OCI-LY1 (cell line): Measurements from ENCODE around the gene PPM1D.

Experiments
- H2AFZ ChIP-seq: fragments of 200-600 bp; sonication (generic), shearing (Covaris generic); 2 replicates; pipeline ENCODE4 v1.6.0; 2014; ENCODE audit warnings: antibody characterized with exemption, mild to moderate bottlenecking, low read length
- H3F3A ChIP-seq: fragments of 200-600 bp; sonication (generic), shearing (Covaris generic); 2 replicates; pipeline ENCODE4 v1.6.0; 2014; ENCODE audit warnings: mild to moderate bottlenecking, antibody characterized with exemption, low read length, moderate library complexity; ENCODE audit not compliant: insufficient read depth
- H3K27ac ChIP-seq: fragments of 200-600 bp; sonication (generic); 2 replicates; pipeline ENCODE4 v1.5.1; 2014; ENCODE audit warnings: low read length, mixed run types, mild to moderate bottlenecking, low read depth; ENCODE audit not compliant: poor library complexity, severe bottlenecking
- H3K27me3 ChIP-seq: fragments of 200-600 bp; sonication (generic); 2 replicates; pipeline ENCODE4 v1.6.0; 2014; ENCODE audit warnings: antibody characterized with exemption, mild to moderate bottlenecking, low read length, moderate library complexity; ENCODE audit not compliant: insufficient read depth
- H3K36me3 ChIP-seq: fragments of 200-600 bp; sonication (generic); 2 replicates; pipeline ENCODE4 v1.6.1; 2014; ENCODE audit warnings: mild to moderate bottlenecking, antibody characterized with exemption, low read length, moderate library complexity, mixed read lengths; ENCODE audit not compliant: insufficient read depth
- H3K4me1 ChIP-seq: fragments of 200-600 bp; sonication (generic); 2 replicates; pipeline ENCODE4 v1.5.1; 2014; ENCODE audit warnings: mild to moderate bottlenecking, low read length, moderate library complexity; ENCODE audit not compliant: insufficient read depth, severe bottlenecking
- H3K4me2 ChIP-seq: fragments of 200-600 bp; sonication (generic), shearing (Covaris generic); 2 replicates; pipeline ENCODE4 v1.6.1; 2014; ENCODE audit warnings: low read length
- H3K4me3 ChIP-seq: fragments of 200-600 bp; sonication (generic); 2 replicates; pipeline ENCODE4 v1.5.1; 2014; ENCODE audit warnings: low read length, low read depth, mild to moderate bottlenecking, mixed read lengths; ENCODE audit not compliant: poor library complexity, severe bottlenecking
- H3K79me2 ChIP-seq: fragments of 200-600 bp; shearing (Covaris generic); 2 replicates; pipeline ENCODE4 v1.6.1; 2016; ENCODE audit warnings: mixed run types, low read length, mixed read lengths; ENCODE audit not compliant: insufficient read depth
- H3K9ac ChIP-seq: fragments of 200-600 bp; sonication (generic), shearing (Covaris generic); 2 replicates; pipeline ENCODE4 v1.6.1; 2014; ENCODE audit warnings: mild to moderate bottlenecking, low read length, mixed read lengths
- H3K9me2 ChIP-seq: fragments of 200-600 bp; sonication (generic), shearing (Covaris generic); 2 replicates; pipeline ENCODE4 v1.6.1; 2014; ENCODE audit warnings: low read depth, mild to moderate bottlenecking, low read length, mixed read lengths
- H3K9me3 ChIP-seq: fragments of 200-600 bp; shearing (Covaris generic); 2 replicates; pipeline ENCODE4 v1.6.1; 2014; ENCODE audit warnings: low read length, mixed read lengths
- H4K20me1 ChIP-seq: fragments of 200-600 bp; sonication (generic), shearing (Covaris generic); 2 replicates; pipeline ENCODE4 v1.6.0; 2016; ENCODE audit warnings: mild to moderate bottlenecking, low read length; ENCODE audit not compliant: insufficient read depth
- CTCF ChIP-seq: fragments of 200-600 bp; sonication (generic), shearing (Covaris generic); IDR thresholded peaks from 2 replicates; pipeline ENCODE4 v1.5.1; 2017; ENCODE audit warnings: mild to moderate bottlenecking, antibody characterized with exemption, low read length, moderate library complexity, mixed read lengths
- EZH2 ChIP-seq: fragments of 200-600 bp; sonication (generic), shearing (Covaris generic); IDR thresholded peaks from 2 replicates; pipeline ENCODE4 v1.8.0; 2017; ENCODE audit warnings: borderline replicate concordance, mixed run types, mild to moderate bottlenecking, antibody characterized with exemption, low read length, moderate library complexity, mixed read lengths

PPM1D gene

GRCh38 chr17:60555786-60556185 is 44.2 kb upstream of the PPM1D start:
- no peaks in the 10 kb centered on the region for H4K20me1 ChIP-seq
- no peak overlapping the region for H3K9ac ChIP-seq
- no peaks in the 10 kb centered on the region for H3K36me3 ChIP-seq
- no peak overlapping the region for H2AFZ ChIP-seq
- H3K27me3 ChIP-seq, result no peaks in the 10 kb centered on the region
- no peak overlapping the region for H3K4me2 ChIP-seq
- peaks cover 18% of the 10 kb centered on the region for H3K9me3 ChIP-seq
- H3K79me2 ChIP-seq, result no peaks in the 10 kb centered on the region
- H3F3A ChIP-seq, result no peaks in the 10 kb centered on the region
- no peaks in the 10 kb centered on the region for H3K9me2 ChIP-seq
- H3K4me3 ChIP-seq, result no peak overlapping the region
- no peaks in the 10 kb centered on the region for H3K4me1 ChIP-seq
- TF ChIP-seq CTCF (no peak), EZH2 (no peak)
- H3K27ac ChIP-seq, result no peak overlapping the region

GRCh38 chr17:60557805-60558204 is 42.2 kb upstream of the PPM1D start:
- TF ChIP-seq EZH2 (no peak), CTCF (no peak)
- no peaks in the 10 kb centered on the region for H3K27me3 ChIP-seq
- no peaks in the 10 kb centered on the region for H3K79me2 ChIP-seq
- no peak overlapping the region for H3K9ac ChIP-seq
- H3K9me2 ChIP-seq, result no peaks in the 10 kb centered on the region
- no peak overlapping the region for H3K4me2 ChIP-seq
- no peaks in the 10 kb centered on the region for H3F3A ChIP-seq
- no peak overlapping the region for H2AFZ ChIP-seq
- H3K4me1 ChIP-seq, result no peaks in the 10 kb centered on the region
- H3K4me3 ChIP-seq, result no peak overlapping the region
- peaks cover 18% of the 10 kb centered on the region for H3K9me3 ChIP-seq
- no peaks in the 10 kb centered on the region for H3K36me3 ChIP-seq
- no peak overlapping the region for H3K27ac ChIP-seq
- no peaks in the 10 kb centered on the region for H4K20me1 ChIP-seq

GRCh38 chr17:60559659-60559994 is 40.4 kb upstream of the PPM1D start:
- H3K9ac ChIP-seq, result no peak overlapping the region
- peaks cover 18% of the 10 kb centered on the region for H3K9me3 ChIP-seq
- no peak for TF ChIP-seq CTCF
- TF ChIP-seq EZH2, result no peak
- H4K20me1 ChIP-seq, result no peaks in the 10 kb centered on the region
- no peak overlapping the region for H3K4me3 ChIP-seq
- no peaks in the 10 kb centered on the region for H3F3A ChIP-seq
- no peaks in the 10 kb centered on the region for H3K36me3 ChIP-seq
- no peaks in the 10 kb centered on the region for H3K9me2 ChIP-seq
- no peaks in the 10 kb centered on the region for H3K79me2 ChIP-seq
- H3K4me2 ChIP-seq, result no peak overlapping the region
- H2AFZ ChIP-seq, result no peak overlapping the region
- no peak overlapping the region for H3K27ac ChIP-seq
- no peaks in the 10 kb centered on the region for H3K4me1 ChIP-seq
- H3K27me3 ChIP-seq, result no peaks in the 10 kb centered on the region
